LNCAP (cell line): Measurements from ENCODE around the gene KRT31.

Source experiments
- CTCF ChIP-seq: fragments of 450-650 bp; IDR thresholded peaks from 2 replicates; pipeline ENCODE4 v1.5.1; 2017; ENCODE audit warnings: mild to moderate bottlenecking

Gene KRT31

GRCh38 chr17:41437769-41438168, 40.4 kb upstream of the KRT31 start:
- TF ChIP-seq CTCF: no peak

- no peak for TF ChIP-seq CTCF
These were observed 39.8 kb upstream of the KRT31 start for GRCh38 chr17:41437254-41437653.

GRCh38 chr17:41434415-41434814, 37.0 kb upstream of the KRT31 start:
- no peak for TF ChIP-seq CTCF

GRCh38 chr17:41434005-41434404, 36.6 kb upstream of the KRT31 start:
- no peak for TF ChIP-seq CTCF

GRCh38 chr17:41433586-41433985, 36.2 kb upstream of the KRT31 start:
- no peak for TF ChIP-seq CTCF

- no peak for TF ChIP-seq CTCF
These were observed 32.3 kb upstream of the KRT31 start for GRCh38 chr17:41429667-41430066.

GRCh38 chr17:41428591-41429291, 31.3 kb upstream of the KRT31 start:
- TF ChIP-seq CTCF: no peak

GRCh38 chr17:41424111-41424635, 26.8 kb upstream of the KRT31 start, which contains the start of gene KRT37:
Gene KRT37, minus strand, starts transcription at chr17:41424585. Its CDS starts 62 bp downstream, at chr17:41424523.
- no peak for TF ChIP-seq CTCF
